ENCODE measurements around the gene SNAPC2. TPM values are rescaled to one million over a fixed set of nuclear protein-coding genes. Genes with fewer than 3 reads are reported as not detected.
A peak's percentile ranks its signal among the peaks of the same experiment; 100 is the strongest.

Gene SNAPC2
- total and polyA plus RNA-seq, 2 of the 13 experiments (the other 11 are each of a cell fraction or from before 2014, with no cell fraction given), result 10.2 to 12.7 TPM

- TF ChIP-seq SP2 (CRISPR knock-in tag; IDR thresholded peaks at IDR 0.05) (peak; percentile 84), CREB1 (IDR thresholded peaks at IDR 0.05) (no peak), CREB1 (CRISPR knock-in tag; IDR thresholded peaks at IDR 0.05) (no peak), SKI (IDR thresholded peaks at IDR 0.05; ENCODE audit: partially characterized antibody) (no peak), ZNF20 (CRISPR knock-in tag; IDR thresholded peaks at IDR 0.05) (no peak), ZNF609 (CRISPR knock-in tag; IDR thresholded peaks at IDR 0.05; ENCODE audit: borderline replicate concordance) (peak; percentile 26; the same call in 1 of the 2 replicates), U2AF2 (IDR thresholded peaks at IDR 0.05; ENCODE audit: low read depth, low read length) (no peak), CEBPB (IDR thresholded peaks at IDR 0.05; ENCODE audit: borderline replicate concordance, low read depth, low read length) (no peak), ZFP37 (CRISPR knock-in tag; IDR thresholded peaks at IDR 0.05; ENCODE audit: borderline replicate concordance) (no peak), NFKB2 (CRISPR knock-in tag; IDR thresholded peaks at IDR 0.05; ENCODE audit: borderline replicate concordance) (no peak), EEA1 (CRISPR knock-in tag; IDR thresholded peaks at IDR 0.05; ENCODE audit: borderline replicate concordance) (no peak), ZNF605 (CRISPR knock-in tag; IDR thresholded peaks at IDR 0.05) (peak; percentile 78; the same call in 1 of the 2 replicates), RBAK (CRISPR knock-in tag; IDR thresholded peaks at IDR 0.05) (no peak), SALL1 (CRISPR knock-in tag; IDR thresholded peaks at IDR 0.05) (peak; percentile 32; the same call in 1 of the 2 replicates), ATRX (CRISPR knock-in tag; IDR thresholded peaks at IDR 0.05; ENCODE audit: borderline replicate concordance) (no peak)
- TF ChIP-seq, protein P1, sequence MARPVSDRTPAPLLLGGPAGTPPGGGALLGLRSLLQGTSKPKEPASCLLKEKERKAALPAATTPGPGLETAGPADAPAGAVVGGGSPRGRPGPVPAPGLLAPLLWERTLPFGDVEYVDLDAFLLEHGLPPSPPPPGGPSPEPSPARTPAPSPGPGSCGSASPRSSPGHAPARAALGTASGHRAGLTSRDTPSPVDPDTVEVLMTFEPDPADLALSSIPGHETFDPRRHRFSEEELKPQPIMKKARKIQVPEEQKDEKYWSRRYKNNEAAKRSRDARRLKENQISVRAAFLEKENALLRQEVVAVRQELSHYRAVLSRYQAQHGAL (CRISPR knock-in tag; IDR thresholded peaks at IDR 0.05; ENCODE audit: not compliant biosample characterization), result no peak
- TF ChIP-seq, protein P2, sequence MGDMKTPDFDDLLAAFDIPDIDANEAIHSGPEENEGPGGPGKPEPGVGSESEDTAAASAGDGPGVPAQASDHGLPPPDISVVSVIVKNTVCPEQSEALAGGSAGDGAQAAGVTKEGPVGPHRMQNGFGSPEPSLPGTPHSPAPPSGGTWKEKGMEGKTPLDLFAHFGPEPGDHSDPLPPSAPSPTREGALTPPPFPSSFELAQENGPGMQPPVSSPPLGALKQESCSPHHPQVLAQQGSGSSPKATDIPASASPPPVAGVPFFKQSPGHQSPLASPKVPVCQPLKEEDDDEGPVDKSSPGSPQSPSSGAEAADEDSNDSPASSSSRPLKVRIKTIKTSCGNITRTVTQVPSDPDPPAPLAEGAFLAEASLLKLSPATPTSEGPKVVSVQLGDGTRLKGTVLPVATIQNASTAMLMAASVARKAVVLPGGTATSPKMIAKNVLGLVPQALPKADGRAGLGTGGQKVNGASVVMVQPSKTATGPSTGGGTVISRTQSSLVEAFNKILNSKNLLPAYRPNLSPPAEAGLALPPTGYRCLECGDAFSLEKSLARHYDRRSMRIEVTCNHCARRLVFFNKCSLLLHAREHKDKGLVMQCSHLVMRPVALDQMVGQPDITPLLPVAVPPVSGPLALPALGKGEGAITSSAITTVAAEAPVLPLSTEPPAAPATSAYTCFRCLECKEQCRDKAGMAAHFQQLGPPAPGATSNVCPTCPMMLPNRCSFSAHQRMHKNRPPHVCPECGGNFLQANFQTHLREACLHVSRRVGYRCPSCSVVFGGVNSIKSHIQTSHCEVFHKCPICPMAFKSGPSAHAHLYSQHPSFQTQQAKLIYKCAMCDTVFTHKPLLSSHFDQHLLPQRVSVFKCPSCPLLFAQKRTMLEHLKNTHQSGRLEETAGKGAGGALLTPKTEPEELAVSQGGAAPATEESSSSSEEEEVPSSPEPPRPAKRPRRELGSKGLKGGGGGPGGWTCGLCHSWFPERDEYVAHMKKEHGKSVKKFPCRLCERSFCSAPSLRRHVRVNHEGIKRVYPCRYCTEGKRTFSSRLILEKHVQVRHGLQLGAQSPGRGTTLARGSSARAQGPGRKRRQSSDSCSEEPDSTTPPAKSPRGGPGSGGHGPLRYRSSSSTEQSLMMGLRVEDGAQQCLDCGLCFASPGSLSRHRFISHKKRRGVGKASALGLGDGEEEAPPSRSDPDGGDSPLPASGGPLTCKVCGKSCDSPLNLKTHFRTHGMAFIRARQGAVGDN (CRISPR knock-in tag; IDR thresholded peaks at IDR 0.05), result peak; percentile 64
- TF ChIP-seq, protein P3, sequence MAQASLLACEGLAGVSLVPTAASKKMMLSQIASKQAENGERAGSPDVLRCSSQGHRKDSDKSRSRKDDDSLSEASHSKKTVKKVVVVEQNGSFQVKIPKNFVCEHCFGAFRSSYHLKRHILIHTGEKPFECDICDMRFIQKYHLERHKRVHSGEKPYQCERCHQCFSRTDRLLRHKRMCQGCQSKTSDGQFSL (CRISPR knock-in tag; IDR thresholded peaks at IDR 0.05), result no peak
Observed at GRCh38 chr19:7874076-7874896, 45.9 kb upstream of the SNAPC2 start, which contains the start of gene PRR36 (continued).
